ENCODE results near the gene CASK. TPM values are rescaled to one million over a fixed set of nuclear protein-coding genes. Genes with fewer than 3 reads are reported as not detected.

Gene CASK
- total RNA-seq, 1 donor from 2014 or later, result 58.8 TPM

- peak; percentile 27 for DNase-seq (ENCODE audit: low read depth)
- peak overlapping the region; percentile 67 for H3K4me3 ChIP-seq (ENCODE audit: low read depth, low read length)
- TF ChIP-seq CTCF (conservative IDR thresholded peaks at IDR 0.05; ENCODE audit: low read depth, low read length), result peak; percentile 28
These were observed 777 bp upstream of the CASK start for GRCh38 chrX:41923978-41924683.

DNA sequence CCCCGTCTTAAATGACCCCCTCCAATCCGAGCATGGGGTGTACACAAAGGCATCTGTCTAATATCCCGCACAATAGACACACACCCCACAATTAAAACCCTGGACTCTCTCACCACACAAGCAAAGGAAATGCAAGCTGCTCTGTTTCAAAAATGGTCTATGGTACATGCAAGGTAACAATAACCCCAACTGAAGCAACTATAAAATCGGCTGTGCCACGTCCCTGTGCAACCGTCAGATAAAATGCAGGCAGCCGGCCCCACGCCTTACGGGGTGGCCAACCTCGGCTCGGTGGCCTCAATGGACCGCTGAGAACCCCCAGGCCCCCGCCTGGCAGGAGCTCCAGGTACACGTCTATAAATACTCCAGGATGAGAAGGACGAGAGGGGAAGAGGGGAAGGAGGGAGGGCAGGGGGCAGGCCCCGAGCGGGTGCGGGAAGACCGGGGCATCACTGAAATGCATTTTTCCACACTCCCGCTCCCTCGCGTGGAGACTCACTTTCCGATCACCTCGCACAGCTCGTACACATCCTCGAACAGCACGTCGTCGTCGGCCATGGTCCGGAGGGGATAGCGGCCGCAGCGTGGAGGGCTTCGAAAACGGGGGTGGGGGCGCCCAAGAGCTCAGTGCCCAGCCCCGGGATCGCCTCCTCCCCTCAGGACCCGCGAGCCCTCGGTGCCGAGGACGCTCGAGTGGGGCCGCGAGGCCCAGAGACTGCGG is 763 bp downstream of the CASK start:
- peak overlapping the region; percentile 76 for H3K4me3 ChIP-seq (ENCODE audit: low read depth, low read length)
- no peak for DNase-seq (ENCODE audit: low read depth)
- TF ChIP-seq CTCF (conservative IDR thresholded peaks at IDR 0.05; ENCODE audit: low read depth, low read length), result peak; percentile 7

DNA sequence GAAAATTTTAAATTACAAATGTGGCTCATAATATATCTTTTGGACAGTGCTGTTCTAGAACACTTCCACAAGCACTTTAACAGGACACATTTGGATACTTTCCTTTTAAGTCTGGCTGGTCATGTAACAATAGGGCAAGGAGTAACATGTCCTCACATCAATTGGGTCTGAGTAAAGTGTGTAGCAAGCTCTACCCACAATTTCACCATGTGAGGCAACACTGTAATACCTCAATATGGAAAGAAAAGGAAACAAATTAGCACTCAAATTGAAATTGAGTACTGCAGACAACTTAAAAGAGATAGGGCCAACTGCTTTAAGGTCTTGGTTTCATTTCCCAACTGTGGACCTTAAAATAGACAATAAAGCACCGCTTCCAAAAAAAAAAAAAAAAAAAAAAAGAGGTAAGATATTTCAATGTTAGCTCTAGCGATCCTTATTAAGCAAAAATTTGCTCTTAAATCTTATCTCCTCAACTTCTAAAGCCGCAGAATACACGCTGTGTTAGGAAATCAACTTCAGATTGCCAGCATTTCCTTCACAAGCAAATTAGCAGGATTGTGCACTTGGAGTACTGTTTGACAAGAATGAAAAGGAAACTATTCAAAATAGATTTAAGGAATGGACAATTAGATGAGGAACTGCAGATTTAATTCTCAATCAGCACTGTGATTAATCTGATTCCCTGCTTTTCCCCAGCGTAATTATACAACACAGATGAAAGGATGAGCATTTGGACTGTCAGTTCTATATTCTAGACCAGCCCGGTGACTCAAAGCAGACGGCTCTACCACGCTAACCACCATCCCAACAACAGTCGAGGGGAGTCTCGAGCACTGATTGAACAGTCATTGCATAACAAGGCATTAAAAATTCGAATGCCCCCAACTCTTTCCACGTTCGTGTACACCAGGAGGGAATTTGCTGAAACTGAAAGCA is 1.6 kb downstream of the CASK start:
- TF ChIP-seq CTCF (conservative IDR thresholded peaks at IDR 0.05; ENCODE audit: low read depth, low read length), result no peak
- H3K4me3 ChIP-seq (ENCODE audit: low read depth, low read length), result peak overlapping the region; percentile 76
- no peak for DNase-seq (ENCODE audit: low read depth)

DNA sequence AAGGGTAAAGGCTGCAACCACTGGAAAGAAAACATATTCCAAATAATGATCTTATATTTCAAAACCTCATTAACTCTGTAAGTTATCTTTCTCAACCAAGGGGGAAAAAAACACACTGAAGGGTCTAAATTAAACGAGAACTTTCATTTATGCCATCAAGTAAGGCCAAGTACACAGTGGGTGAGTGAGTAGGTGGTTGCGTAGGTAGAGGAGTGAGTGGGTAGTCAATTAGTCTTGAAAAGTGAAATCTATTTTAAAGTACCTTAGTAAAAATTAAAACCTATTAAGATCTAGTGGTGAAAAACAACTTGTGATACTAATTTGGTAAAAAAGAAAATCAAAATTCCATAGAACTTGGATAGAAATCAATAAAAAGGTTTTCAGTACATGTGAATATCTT is 3.5 kb downstream of the CASK start:
- DNase-seq (ENCODE audit: low read depth), result no peak
- TF ChIP-seq CTCF (conservative IDR thresholded peaks at IDR 0.05; ENCODE audit: low read depth, low read length), result no peak
- H3K4me3 ChIP-seq (ENCODE audit: low read depth, low read length), result no peak overlapping the region

DNA sequence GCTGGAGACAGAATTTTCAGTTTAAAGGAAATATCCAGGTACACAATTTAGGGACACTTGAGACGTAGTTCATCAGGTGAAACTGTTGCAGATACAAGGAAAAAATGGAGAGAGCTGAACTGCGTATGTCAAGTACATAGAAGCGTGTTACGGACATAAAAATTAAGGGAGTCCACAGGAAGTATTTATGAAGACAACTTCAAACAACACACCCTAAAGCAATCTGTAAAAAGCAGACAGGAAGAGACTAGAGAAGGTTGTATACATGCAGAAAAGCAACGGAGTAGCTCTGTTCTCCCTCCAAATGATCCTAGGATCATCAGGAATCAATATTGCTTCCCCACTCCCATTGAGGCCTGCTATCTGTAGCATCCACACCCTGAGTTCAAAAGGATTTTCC is 5.8 kb downstream of the CASK start:
- DNase-seq (ENCODE audit: low read depth), result no peak
- no peak overlapping the region for H3K4me3 ChIP-seq (ENCODE audit: low read depth, low read length)
- TF ChIP-seq CTCF (conservative IDR thresholded peaks at IDR 0.05; ENCODE audit: low read depth, low read length), result no peak

- no peak for DNase-seq (ENCODE audit: low read depth)
- H3K4me3 ChIP-seq (ENCODE audit: low read depth, low read length), result no peak overlapping the region
- no peak for TF ChIP-seq CTCF (conservative IDR thresholded peaks at IDR 0.05; ENCODE audit: low read depth, low read length)
These were observed 9.9 kb downstream of the CASK start for GRCh38 chrX:41913476-41913875.

All from epithelial cell of proximal tubule (primary cell).